ENCODE results near the gene ELMO1. TPM values are rescaled to one million over a fixed set of nuclear protein-coding genes. Genes with fewer than 3 reads are reported as not detected.

ELMO1 gene
- total and polyA plus RNA-seq, 10 donors: 26.0 to 494 (median 201) TPM

- WGBS, 5 donors: 84 to 100% (median 98%) methylated on average over 1 of the region's 1 CpG
- TF ChIP-seq CTCF (IDR thresholded peaks at IDR 0.05 in 8 of 11, conservative IDR thresholded peaks at IDR 0.05 in 3 of 11): no peak
- TF ChIP-seq POLR2A (IDR thresholded peaks at IDR 0.05): no peak
- H3K36me3 ChIP-seq: peaks cover 0 to 30% (median 0%) of the 10 kb centered on the region in 6 donors
- no peak overlapping the region for H3K4me3 ChIP-seq
- H3K27ac ChIP-seq: peak overlapping the region in 2 of 8 donors; percentile 8 to 78
- no peaks in the 10 kb centered on the region for H3K9me3 ChIP-seq
- no peak for DNase-seq
- intact Hi-C loops (cut with DNase I; ENCODE audit: low total_unique reads): no loop called here
- H3K4me1 ChIP-seq: peaks cover 13 to 100% (median 79%) of the 10 kb centered on the region in 6 donors
- no peaks in the 10 kb centered on the region for H3K27me3 ChIP-seq (replicated peaks in 1 of 7)
Measured at GRCh38 chr7:37338966-37339365, 109.7 kb downstream of the ELMO1 start.

- TF ChIP-seq POLR2A (IDR thresholded peaks at IDR 0.05) (no peak), POLR2AphosphoS5 (IDR thresholded peaks at IDR 0.05) (peak in 1 of 3 donors; percentile 54), CTCF (IDR thresholded peaks at IDR 0.05 in 8 of 11, conservative IDR thresholded peaks at IDR 0.05 in 3 of 11) (no peak)
- no peak overlapping the region for H3K4me3 ChIP-seq
- H3K9me3 ChIP-seq: no peaks in the 10 kb centered on the region
- peaks cover 15 to 100% (median 76%) of the 10 kb centered on the region in 6 donors for H3K4me1 ChIP-seq
- H3K27ac ChIP-seq: peak overlapping the region in 4 of 8 donors; percentile 78 to 80 (median 80)
- no peak for DNase-seq
- peaks cover 0 to 35% (median 0%) of the 10 kb centered on the region in 6 donors for H3K36me3 ChIP-seq
- H3K27me3 ChIP-seq (replicated peaks in 1 of 7): no peaks in the 10 kb centered on the region
- WGBS, 5 donors: 56 to 82% (median 59%) methylated on average over 1 of the region's 1 CpG
- intact Hi-C loops (cut with DNase I; ENCODE audit: low total_unique reads): no loop called here
Measured at GRCh38 chr7:37337522-37337921, 111.1 kb downstream of the ELMO1 start.

GRCh38 chr7:37336259-37336658 lies 112.4 kb downstream of the ELMO1 start:
- H3K4me3 ChIP-seq: peak overlapping the region in 2 of 8 donors; percentile 8 to 26
- DNase-seq: no peak
- 42 to 54% (median 47%) methylated on average over 5 of the region's 5 CpGs for WGBS, 5 donors
- H3K4me1 ChIP-seq: peaks cover 10 to 98% (median 66%) of the 10 kb centered on the region in 6 donors
- peaks cover 0 to 48% (median 0%) of the 10 kb centered on the region in 6 donors for H3K36me3 ChIP-seq
- peak in 1 of 3 donors; percentile 63 for TF ChIP-seq POLR2AphosphoS5 (IDR thresholded peaks at IDR 0.05)
- no peak for TF ChIP-seq CTCF (IDR thresholded peaks at IDR 0.05 in 8 of 11, conservative IDR thresholded peaks at IDR 0.05 in 3 of 11)
- intact Hi-C loops (cut with DNase I; ENCODE audit: low total_unique reads): no loop called here
- peak overlapping the region; percentile 5 to 80 (median 78) for H3K27ac ChIP-seq
- no peaks in the 10 kb centered on the region for H3K9me3 ChIP-seq
- H3K27me3 ChIP-seq (replicated peaks in 1 of 7): no peaks in the 10 kb centered on the region

GRCh38 chr7:37333075-37333474 lies 115.6 kb downstream of the ELMO1 start:
- peaks cover 8 to 74% (median 41%) of the 10 kb centered on the region in 6 donors for H3K4me1 ChIP-seq
- no peaks in the 10 kb centered on the region for H3K9me3 ChIP-seq
- H3K27me3 ChIP-seq (replicated peaks in 1 of 7): no peaks in the 10 kb centered on the region
- H3K36me3 ChIP-seq: peaks cover 0 to 51% (median 2%) of the 10 kb centered on the region in 6 donors
- no peak overlapping the region for H3K4me3 ChIP-seq
- TF ChIP-seq POLR2AphosphoS5 (IDR thresholded peaks at IDR 0.05): no peak
- TF ChIP-seq CTCF (IDR thresholded peaks at IDR 0.05 in 8 of 11, conservative IDR thresholded peaks at IDR 0.05 in 3 of 11): no peak
- TF ChIP-seq POLR2A (IDR thresholded peaks at IDR 0.05): no peak
- no peak for DNase-seq
- WGBS, 5 donors: 33 to 71% (median 45%) methylated on average over 1 of the region's 1 CpG
- H3K27ac ChIP-seq: peak overlapping the region in 3 of 8 donors; percentile 29 to 63 (median 52)
- intact Hi-C loops (cut with DNase I; ENCODE audit: low total_unique reads): no loop called here

Data from spleen (tissue), 11 donors.